Type B pancreatic cell (in vitro differentiated cells): ENCODE results near the gene CRYAB. TPM values are rescaled to one million over a fixed set of nuclear protein-coding genes. Genes with fewer than 3 reads are reported as not detected.

Experiments
- DNase-seq: peaks from one replicate; pipeline ENCODE4 v3.0.0; 2021; ENCODE audit warnings: mixed read lengths; ENCODE audit not compliant: unreplicated experiment; ENCODE audit errors: extremely low spot score
- H3K27ac Mint-ChIP-seq: 2 replicates; pipeline ENCODE4 v1.8.0; 2021; ENCODE audit warnings: mild to moderate bottlenecking, mixed read lengths
- H3K27me3 Mint-ChIP-seq: 2 replicates; pipeline ENCODE4 v1.8.0; 2021; ENCODE audit warnings: mixed read lengths
- H3K36me3 Mint-ChIP-seq: 2 replicates; pipeline ENCODE4 v1.8.0; 2021; ENCODE audit warnings: mixed read lengths
- H3K4me1 Mint-ChIP-seq: one replicate; pipeline ENCODE4 v1.8.0; 2021; ENCODE audit warnings: mixed read lengths; ENCODE audit not compliant: unreplicated experiment
- H3K4me3 Mint-ChIP-seq: 2 replicates; pipeline ENCODE4 v1.8.0; 2021; ENCODE audit warnings: mild to moderate bottlenecking, mixed read lengths
- H3K9me3 Mint-ChIP-seq: 2 replicates; pipeline ENCODE4 v1.8.0; 2021; ENCODE audit warnings: mixed read lengths
- total RNA-seq: library from RNA; stranded (reverse); gene quantifications from 2 replicates; pipeline ENCODE4 v1.2.1, GENCODE V29; 2021; ENCODE audit warnings: low replicate concordance
- TF ChIP-seq, protein P1 (sequence below): fragments of 200-600 bp; sonication (generic); conservative IDR thresholded peaks from 2 replicates; pipeline ENCODE4 v1.5.0; 2021; ENCODE audit warnings: antibody characterized with exemption, mild to moderate bottlenecking

The CRYAB gene
- total RNA-seq, 1 donor from 2014 or later, result not detected

DNA sequence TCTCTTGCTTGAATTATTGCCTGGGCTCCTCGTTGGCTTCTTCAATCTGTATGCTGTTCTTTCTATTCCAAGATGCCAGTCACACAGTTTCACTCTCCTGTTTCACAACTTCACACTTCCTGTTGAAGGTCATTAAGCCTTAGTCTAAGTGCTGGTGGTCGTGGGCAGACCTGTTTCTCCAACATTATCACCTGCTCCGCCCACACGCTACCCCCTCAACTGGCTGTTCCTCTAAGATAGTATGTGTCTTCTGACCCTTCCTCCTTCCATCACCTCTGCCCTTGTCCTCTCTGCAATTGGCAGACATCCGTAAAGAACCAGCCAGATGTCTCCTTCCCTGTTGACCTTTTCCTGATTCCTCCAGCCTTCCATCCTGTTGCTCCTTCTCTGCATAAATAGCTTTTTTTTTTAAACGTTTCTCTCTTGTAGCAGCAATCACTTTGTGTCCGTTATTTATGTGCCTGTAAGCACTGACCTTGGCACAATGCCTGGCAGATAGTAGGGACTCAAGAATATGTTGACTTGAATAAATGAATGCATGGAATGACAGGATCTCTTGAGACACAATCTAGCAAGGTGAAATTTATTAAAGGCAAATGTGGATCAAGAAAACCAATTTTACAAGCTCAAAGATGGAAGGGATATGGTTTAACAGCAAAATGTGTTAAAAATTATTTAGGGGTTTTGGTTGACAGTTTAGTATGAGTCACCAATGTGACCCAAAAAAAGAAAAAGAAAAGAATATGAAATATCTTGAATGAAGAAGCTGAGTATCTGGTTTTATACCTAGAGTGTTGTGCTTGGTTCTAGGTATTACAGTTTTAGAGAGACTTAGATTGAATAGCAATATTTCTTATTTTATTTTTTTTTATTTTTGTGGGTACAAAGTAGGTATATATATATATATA, 38.2 kb upstream of the CRYAB start:
- no peaks in the 10 kb centered on the region for H3K27me3 Mint-ChIP-seq
- peaks cover 3% of the 10 kb centered on the region for H3K4me1 Mint-ChIP-seq
- H3K9me3 Mint-ChIP-seq, result no peaks in the 10 kb centered on the region
- H3K36me3 Mint-ChIP-seq, result peaks cover 12% of the 10 kb centered on the region
- TF ChIP-seq, protein P1, sequence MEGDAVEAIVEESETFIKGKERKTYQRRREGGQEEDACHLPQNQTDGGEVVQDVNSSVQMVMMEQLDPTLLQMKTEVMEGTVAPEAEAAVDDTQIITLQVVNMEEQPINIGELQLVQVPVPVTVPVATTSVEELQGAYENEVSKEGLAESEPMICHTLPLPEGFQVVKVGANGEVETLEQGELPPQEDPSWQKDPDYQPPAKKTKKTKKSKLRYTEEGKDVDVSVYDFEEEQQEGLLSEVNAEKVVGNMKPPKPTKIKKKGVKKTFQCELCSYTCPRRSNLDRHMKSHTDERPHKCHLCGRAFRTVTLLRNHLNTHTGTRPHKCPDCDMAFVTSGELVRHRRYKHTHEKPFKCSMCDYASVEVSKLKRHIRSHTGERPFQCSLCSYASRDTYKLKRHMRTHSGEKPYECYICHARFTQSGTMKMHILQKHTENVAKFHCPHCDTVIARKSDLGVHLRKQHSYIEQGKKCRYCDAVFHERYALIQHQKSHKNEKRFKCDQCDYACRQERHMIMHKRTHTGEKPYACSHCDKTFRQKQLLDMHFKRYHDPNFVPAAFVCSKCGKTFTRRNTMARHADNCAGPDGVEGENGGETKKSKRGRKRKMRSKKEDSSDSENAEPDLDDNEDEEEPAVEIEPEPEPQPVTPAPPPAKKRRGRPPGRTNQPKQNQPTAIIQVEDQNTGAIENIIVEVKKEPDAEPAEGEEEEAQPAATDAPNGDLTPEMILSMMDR, result no peak
- no peak overlapping the region for H3K27ac Mint-ChIP-seq
- no peak overlapping the region for H3K4me3 Mint-ChIP-seq
- DNase-seq, result no peak

DNA sequence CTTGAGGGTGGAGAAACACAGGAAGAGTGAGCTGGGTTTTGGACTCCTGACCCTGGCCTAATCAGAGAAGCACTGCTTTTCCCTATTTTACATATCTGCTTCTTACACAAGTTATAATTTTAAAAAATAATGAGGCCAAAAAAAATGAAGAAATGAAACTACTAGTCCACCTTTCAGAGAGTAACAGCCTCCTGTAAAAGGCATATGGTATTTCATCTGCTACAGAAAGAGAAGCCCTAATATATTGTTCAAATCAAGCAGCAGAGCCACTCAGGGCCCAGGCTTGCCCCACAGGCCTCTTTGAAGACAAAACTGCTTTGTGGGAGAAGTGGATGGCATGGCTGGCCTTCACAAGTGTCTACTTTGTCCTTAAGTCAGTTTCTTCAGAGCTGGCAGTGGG, 35.6 kb upstream of the CRYAB start:
- TF ChIP-seq, protein P1, result no peak

DNA sequence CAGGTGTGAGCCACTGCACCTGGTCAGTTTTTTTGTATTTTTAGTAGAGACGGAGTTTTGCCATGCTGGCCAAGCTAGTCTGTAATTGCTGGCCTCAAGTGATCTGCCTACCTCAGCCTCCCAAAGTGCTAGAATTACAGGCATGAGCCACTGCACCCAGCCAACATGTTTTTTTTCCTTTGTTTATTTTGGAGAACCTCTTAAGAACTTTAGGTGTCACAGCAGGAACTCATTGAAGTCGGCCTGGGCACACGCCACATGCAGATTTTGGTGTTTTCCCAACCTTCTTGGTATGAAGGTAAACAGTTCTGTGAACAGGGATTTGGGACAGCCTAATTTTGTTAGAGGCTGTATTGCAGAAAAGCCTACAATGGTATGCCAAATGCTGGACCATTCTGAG, 34.9 kb upstream of the CRYAB start:
- H3K4me3 Mint-ChIP-seq, result no peak overlapping the region

More for the DNA sequence above, 35.6 kb upstream of the CRYAB start:
- peaks cover 19% of the 10 kb centered on the region for H3K36me3 Mint-ChIP-seq
- no peaks in the 10 kb centered on the region for H3K9me3 Mint-ChIP-seq
- H3K4me1 Mint-ChIP-seq, result peaks cover 13% of the 10 kb centered on the region
- H3K27ac Mint-ChIP-seq, result no peak overlapping the region
- no peaks in the 10 kb centered on the region for H3K27me3 Mint-ChIP-seq
- H3K4me3 Mint-ChIP-seq, result no peak overlapping the region
- DNase-seq, result no peak

DNA sequence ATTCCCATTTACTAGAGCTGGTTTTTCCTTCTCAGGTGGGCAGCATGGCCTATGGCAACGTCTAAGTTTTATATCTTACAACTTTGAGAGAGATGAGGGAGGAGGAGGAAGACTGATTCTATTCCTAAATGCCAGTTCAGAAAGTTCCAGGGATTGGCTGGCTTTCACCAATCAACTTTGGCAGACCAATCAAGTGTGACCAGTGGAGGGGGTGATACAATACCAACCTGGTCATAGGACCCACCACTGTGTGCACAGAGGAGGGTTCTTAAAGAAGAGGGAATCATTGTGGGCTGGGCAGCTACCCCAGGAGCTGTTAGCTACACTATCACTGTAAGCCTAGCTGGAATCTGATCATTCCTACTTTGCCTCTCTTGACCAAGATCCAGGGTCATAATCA, 33.6 kb upstream of the CRYAB start:
- Mint-ChIP-seq H3K36me3 (peaks cover 19% of the 10 kb centered on the region), H3K9me3 (no peaks in the 10 kb centered on the region), H3K27ac (no peak overlapping the region), H3K27me3 (peaks cover 3% of the 10 kb centered on the region), H3K4me1 (peaks cover 17% of the 10 kb centered on the region), H3K4me3 (no peak overlapping the region)
- TF ChIP-seq, protein P1, result no peak
- no peak for DNase-seq

More for the DNA sequence above, 34.9 kb upstream of the CRYAB start:
- Mint-ChIP-seq H3K27me3 (no peaks in the 10 kb centered on the region), H3K27ac (no peak overlapping the region), H3K4me1 (peaks cover 13% of the 10 kb centered on the region), H3K9me3 (no peaks in the 10 kb centered on the region), H3K36me3 (peaks cover 19% of the 10 kb centered on the region)
- DNase-seq, result no peak
- TF ChIP-seq, protein P1, result no peak

DNA sequence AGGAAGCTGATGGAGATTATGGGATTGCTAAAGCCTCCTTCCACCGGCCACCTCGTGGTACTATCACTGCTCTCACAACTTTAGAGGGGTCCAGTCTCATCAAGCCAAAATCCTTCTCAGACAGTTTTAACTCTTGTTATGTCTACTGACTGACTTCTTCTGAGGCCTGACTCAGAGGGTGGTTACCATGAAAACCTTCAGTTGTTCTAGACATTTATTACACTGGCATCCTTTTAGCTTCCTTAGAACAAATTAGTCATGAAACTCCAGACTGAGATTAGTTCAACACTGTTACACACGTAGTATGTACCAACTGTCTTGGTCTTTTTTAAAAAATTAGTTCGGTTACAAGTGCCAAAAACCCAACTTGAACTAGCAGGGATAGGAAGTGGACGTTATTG, 33.1 kb upstream of the CRYAB start:
- Mint-ChIP-seq H3K4me3 (no peak overlapping the region), H3K36me3 (peaks cover 16% of the 10 kb centered on the region), H3K9me3 (no peaks in the 10 kb centered on the region), H3K27me3 (peaks cover 4% of the 10 kb centered on the region), H3K27ac (no peak overlapping the region), H3K4me1 (peaks cover 18% of the 10 kb centered on the region)
- no peak for DNase-seq
- TF ChIP-seq, protein P1, result no peak
